Neural cell (in vitro differentiated cells): ENCODE data around the gene TRAPPC4.

Experiments
- CTCF ChIP-seq: fragments of 450-650 bp; IDR thresholded peaks from 2 replicates; pipeline ENCODE4 v1.5.1; 2014; ENCODE audit warnings: antibody characterized with exemption, mild to moderate bottlenecking, moderate library complexity; ENCODE audit not compliant: poor library complexity, severe bottlenecking
- EP300 ChIP-seq: fragments of 450-650 bp; conservative IDR thresholded peaks from 2 replicates; pipeline ENCODE4 v1.6.1; 2014; ENCODE audit warnings: antibody characterized with exemption, mild to moderate bottlenecking, moderate library complexity; ENCODE audit not compliant: poor library complexity, severe bottlenecking
- EZH2 ChIP-seq: fragments of 200-600, 300-800 bp; shearing (Covaris generic), sonication (generic); IDR thresholded peaks from 2 replicates; pipeline ENCODE4 v1.6.1; 2014; ENCODE audit warnings: antibody characterized with exemption, low read length, borderline replicate concordance, mild to moderate bottlenecking; ENCODE audit not compliant: insufficient read depth, poor library complexity, severe bottlenecking
- MXI1 ChIP-seq: fragments of 450-650 bp; conservative IDR thresholded peaks from 2 replicates; pipeline ENCODE4 v1.6.1; 2014; ENCODE audit warnings: antibody characterized with exemption, mild to moderate bottlenecking; ENCODE audit not compliant: poor library complexity, severe bottlenecking
- POLR2AphosphoS5 ChIP-seq: IDR thresholded peaks from 2 replicates; pipeline ENCODE4 v1.6.1; 2012
- RAD21 ChIP-seq: fragments of 450-650 bp; conservative IDR thresholded peaks from 2 replicates; pipeline ENCODE4 v1.6.1; 2014; ENCODE audit warnings: antibody characterized with exemption, mild to moderate bottlenecking, moderate library complexity
- REST ChIP-seq: IDR thresholded peaks from 2 replicates; pipeline ENCODE4 v1.6.1; 2012; ENCODE audit warnings: borderline replicate concordance
- SMC3 ChIP-seq: fragments of 450-650 bp; conservative IDR thresholded peaks from 2 replicates; pipeline ENCODE4 v1.6.1; 2014; ENCODE audit warnings: antibody characterized with exemption, mild to moderate bottlenecking, moderate library complexity; ENCODE audit not compliant: poor library complexity
- TAF1 ChIP-seq: IDR thresholded peaks from 2 replicates; pipeline ENCODE4 v1.6.1; 2012; ENCODE audit warnings: low read depth

GRCh38 chr11:118971646-118972045 lies 46.9 kb upstream of the TRAPPC4 start, which contains the start of gene FOXR1:
- no peak for TF ChIP-seq TAF1
- no peak for TF ChIP-seq POLR2AphosphoS5
- TF ChIP-seq CTCF, result no peak
- TF ChIP-seq EZH2, result no peak
- no peak for TF ChIP-seq EP300
- TF ChIP-seq MXI1, result no peak
- no peak for TF ChIP-seq REST
- TF ChIP-seq SMC3, result no peak
- no peak for TF ChIP-seq RAD21
